Fibroblast of upper back skin (primary cell): ENCODE results near the gene SLC35D2.
"Not testable (repeated sequence)": the region's sequence is repeated elsewhere in the genome, so short reads cannot be mapped to it uniquely, and the experiment has no call there.

Experiments
- DNase-seq: peaks from one replicate; pipeline ENCODE4 v3.0.0-alpha.2; 2013

The SLC35D2 gene

GRCh38 chr9:96399325-96399633 lies 15.8 kb upstream of the SLC35D2 start:
- no peak for DNase-seq

GRCh38 chr9:96398582-96399324 lies 15.2 kb upstream of the SLC35D2 start:
- DNase-seq: no peak

GRCh38 chr9:96395964-96396363 lies 12.5 kb upstream of the SLC35D2 start:
- DNase-seq: no peak

- no peak for DNase-seq
Measured at GRCh38 chr9:96394832-96395496, 11.5 kb upstream of the SLC35D2 start.

- DNase-seq: no peak
Measured at GRCh38 chr9:96392263-96392662, 8.8 kb upstream of the SLC35D2 start.

- DNase-seq: no peak
Measured at GRCh38 chr9:96391021-96391765, 7.7 kb upstream of the SLC35D2 start.

GRCh38 chr9:96388144-96388543 lies 4.6 kb upstream of the SLC35D2 start:
- DNase-seq: no peak

- no peak for DNase-seq
Measured at GRCh38 chr9:96386157-96386556, 2.6 kb upstream of the SLC35D2 start.

- no peak for DNase-seq
Measured at GRCh38 chr9:96382839-96383164, 709 bp downstream of the SLC35D2 start.

- DNase-seq: no peak
Measured at GRCh38 chr9:96382175-96382574, 1.3 kb downstream of the SLC35D2 start.

- DNase-seq: no peak
Measured at GRCh38 chr9:96381696-96382095, 1.8 kb downstream of the SLC35D2 start.

GRCh38 chr9:96381125-96381524 lies 2.4 kb downstream of the SLC35D2 start:
- no peak for DNase-seq

- no peak for DNase-seq
Measured at GRCh38 chr9:96379461-96379860, 4.0 kb downstream of the SLC35D2 start.

- no peak for DNase-seq
Measured at GRCh38 chr9:96378187-96378586, 5.3 kb downstream of the SLC35D2 start.

- peak; percentile 67 for DNase-seq
Measured at GRCh38 chr9:96376891-96377874, 6.3 kb downstream of the SLC35D2 start.

- not testable (repeated sequence) for DNase-seq
Measured at GRCh38 chr9:96375507-96375906, 8.0 kb downstream of the SLC35D2 start.

- DNase-seq: no peak
Measured at GRCh38 chr9:96367943-96368342, 15.6 kb downstream of the SLC35D2 start.

- DNase-seq: no peak
Measured at GRCh38 chr9:96363175-96363967, 20.1 kb downstream of the SLC35D2 start.

GRCh38 chr9:96362119-96362518 lies 21.4 kb downstream of the SLC35D2 start:
- DNase-seq: not testable (repeated sequence)

- DNase-seq: no peak
Measured at GRCh38 chr9:96361668-96362067, 21.8 kb downstream of the SLC35D2 start.

GRCh38 chr9:96360976-96361375 lies 22.5 kb downstream of the SLC35D2 start:
- DNase-seq: no peak

GRCh38 chr9:96360523-96360922 lies 23.0 kb downstream of the SLC35D2 start:
- DNase-seq: not testable (repeated sequence)
